Astrocyte (in vitro differentiated cells and primary cell): ENCODE data around the gene ARL17A.
"Not testable (repeated sequence)": the region's sequence is repeated elsewhere in the genome, so short reads cannot be mapped to it uniquely, and the experiment has no call there.

Experiments
- EZH2 ChIP-seq: IDR thresholded peaks from 2 replicates; pipeline ENCODE4 v1.6.1; 2012; ENCODE audit warnings: mild to moderate bottlenecking, low read length, inconsistent platforms; ENCODE audit not compliant: insufficient read depth
- TF ChIP-seq, protein P1 (sequence below): IDR thresholded peaks from 2 replicates; pipeline ENCODE4 v1.5.1; 2011; ENCODE audit warnings: low read depth, mild to moderate bottlenecking, inconsistent platforms, low read length, moderate library complexity; ENCODE audit not compliant: insufficient read depth

DNA sequence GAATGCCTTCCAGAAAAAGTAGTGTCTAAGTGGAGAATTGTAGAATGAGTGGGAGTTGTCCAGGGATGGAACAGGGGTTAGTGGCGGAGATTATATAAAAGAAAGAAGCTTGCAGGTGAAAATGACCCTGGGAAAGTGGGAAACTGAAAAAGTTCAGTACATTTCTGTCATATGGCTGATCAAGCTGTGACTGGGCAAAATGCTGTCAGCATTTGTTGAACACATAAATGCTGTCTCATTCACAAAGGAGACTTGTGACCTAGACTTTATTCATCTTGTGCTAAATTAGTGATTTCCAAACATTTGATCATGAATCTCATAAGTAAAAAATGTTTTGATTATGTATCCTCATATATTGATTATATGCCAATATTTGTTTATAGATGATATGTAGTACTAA lies 39.5 kb upstream of the ARL17A start:
- TF ChIP-seq, protein P1, sequence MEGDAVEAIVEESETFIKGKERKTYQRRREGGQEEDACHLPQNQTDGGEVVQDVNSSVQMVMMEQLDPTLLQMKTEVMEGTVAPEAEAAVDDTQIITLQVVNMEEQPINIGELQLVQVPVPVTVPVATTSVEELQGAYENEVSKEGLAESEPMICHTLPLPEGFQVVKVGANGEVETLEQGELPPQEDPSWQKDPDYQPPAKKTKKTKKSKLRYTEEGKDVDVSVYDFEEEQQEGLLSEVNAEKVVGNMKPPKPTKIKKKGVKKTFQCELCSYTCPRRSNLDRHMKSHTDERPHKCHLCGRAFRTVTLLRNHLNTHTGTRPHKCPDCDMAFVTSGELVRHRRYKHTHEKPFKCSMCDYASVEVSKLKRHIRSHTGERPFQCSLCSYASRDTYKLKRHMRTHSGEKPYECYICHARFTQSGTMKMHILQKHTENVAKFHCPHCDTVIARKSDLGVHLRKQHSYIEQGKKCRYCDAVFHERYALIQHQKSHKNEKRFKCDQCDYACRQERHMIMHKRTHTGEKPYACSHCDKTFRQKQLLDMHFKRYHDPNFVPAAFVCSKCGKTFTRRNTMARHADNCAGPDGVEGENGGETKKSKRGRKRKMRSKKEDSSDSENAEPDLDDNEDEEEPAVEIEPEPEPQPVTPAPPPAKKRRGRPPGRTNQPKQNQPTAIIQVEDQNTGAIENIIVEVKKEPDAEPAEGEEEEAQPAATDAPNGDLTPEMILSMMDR: not testable (repeated sequence)
- not testable (repeated sequence) for TF ChIP-seq EZH2
